Uterus (tissue), 4 donors: ENCODE data around the gene LDAH. TPM values are rescaled to one million over a fixed set of nuclear protein-coding genes. Genes with fewer than 3 reads are reported as not detected.

Experiments
- DNase-seq, 2 donors: peaks; one replicate each; pipeline ENCODE4 v3.0.0-alpha.2; 2019 to 2020
- H3K27ac ChIP-seq, 2 donors: fragments of 200-600 bp; sonication (generic); 1 replicate in 1 of 2; 2 replicates in 1 of 2; pipeline ENCODE4 v1.5.1; 2016 to 2018
- H3K27me3 ChIP-seq, 2 donors: fragments of 200-600 bp; sonication (generic); one replicate each; pipeline ENCODE4 v1.5.1; 2018 to 2019; ENCODE audit warnings: control low read depth in 1 of 2
- H3K36me3 ChIP-seq, 2 donors: fragments of 200-600 bp; sonication (generic); one replicate each; pipeline ENCODE4 v1.5.1; 2019; ENCODE audit warnings: control low read depth in 1 of 2
- H3K4me1 ChIP-seq, 2 donors: fragments of 200-600 bp; sonication (generic); one replicate each; pipeline ENCODE4 v1.5.1; 2018 to 2019; ENCODE audit warnings: control low read depth in 1 of 2
- H3K4me3 ChIP-seq, 2 donors: fragments of 200-600 bp; sonication (generic); 1 replicate in 1 of 2; 2 replicates in 1 of 2; pipeline ENCODE4 v1.5.1; 2018 to 2019; ENCODE audit warnings: mild to moderate bottlenecking in 1 of 2
- H3K9me3 ChIP-seq, 2 donors: fragments of 200-600 bp; sonication (generic); one replicate each; pipeline ENCODE4 v1.5.1; 2019; ENCODE audit warnings: control low read depth in 1 of 2
- CTCF ChIP-seq, 4 experiments: fragments of 200-600 bp in 2 of 4; fragments of 450-650 bp in 2 of 4; sonication (generic) in 2 of 4; IDR thresholded peaks; one replicate each; pipeline ENCODE4 v1.5.1; 2016 to 2019; ENCODE audit warnings: antibody characterized with exemption in 4 of 4, mild to moderate bottlenecking in 2 of 4, moderate library complexity in 1 of 4
- POLR2A ChIP-seq, 2 donors: fragments of 450-650 bp; IDR thresholded peaks; one replicate each; pipeline ENCODE4 v1.6.1; 2016; ENCODE audit warnings: antibody characterized with exemption in 2 of 2, mild to moderate bottlenecking in 1 of 2, moderate library complexity in 1 of 2
- intact Hi-C: fragments of 100-400 bp; cut with DNase I; formaldehyde crosslinking; loops from one replicate; pipeline ENCODE4 v1.15.1; 2023; ENCODE audit warnings: low total_unique reads
- total RNA-seq, 4 donors: library from RNA; depleted of rRNA in 3 of 4; stranded (reverse); fragments of >200 nt in 3 of 4; gene quantifications; one replicate each; pipeline versions ENCODE4 v1.1.0 to v1.2.4, GENCODE V29; 2014 to 2023
- donor health status: DM: yes; HTN: yes; CAD: no.

The LDAH gene
- total RNA-seq, 4 donors from 2014 or later: 9.7 to 62.4 (median 19.9) TPM

GRCh38 chr2:20834331-20834730 lies 11.4 kb upstream of the LDAH start:
- Histone ChIP-seq H3K9me3 (no peaks in the 10 kb centered on the region), H3K27me3 (no peaks in the 10 kb centered on the region), H3K36me3 (no peaks in the 10 kb centered on the region), H3K27ac (no peak overlapping the region), H3K4me1 (no peaks in the 10 kb centered on the region), H3K4me3 (no peak overlapping the region)
- TF ChIP-seq CTCF (IDR thresholded peaks at IDR 0.05) (no peak), POLR2A (IDR thresholded peaks at IDR 0.05) (no peak)
- intact Hi-C loops: no loop called here
- DNase-seq: no peak

GRCh38 chr2:20832606-20833005 lies 9.7 kb upstream of the LDAH start:
- TF ChIP-seq POLR2A (IDR thresholded peaks at IDR 0.05) (no peak), CTCF (IDR thresholded peaks at IDR 0.05) (no peak)
- no peak overlapping the region for H3K27ac ChIP-seq
- intact Hi-C loops: no loop called here
- no peaks in the 10 kb centered on the region for H3K27me3 ChIP-seq
- no peak overlapping the region for H3K4me3 ChIP-seq
- H3K9me3 ChIP-seq: no peaks in the 10 kb centered on the region
- no peak for DNase-seq
- no peaks in the 10 kb centered on the region for H3K4me1 ChIP-seq
- H3K36me3 ChIP-seq: no peaks in the 10 kb centered on the region

GRCh38 chr2:20829861-20830260 lies 7.0 kb upstream of the LDAH start:
- H3K4me1 ChIP-seq: no peaks in the 10 kb centered on the region
- no peaks in the 10 kb centered on the region for H3K9me3 ChIP-seq
- H3K27me3 ChIP-seq: no peaks in the 10 kb centered on the region
- DNase-seq: no peak
- intact Hi-C loops: no loop called here
- H3K4me3 ChIP-seq: no peak overlapping the region
- no peaks in the 10 kb centered on the region for H3K36me3 ChIP-seq
- no peak for TF ChIP-seq CTCF (IDR thresholded peaks at IDR 0.05)
- TF ChIP-seq POLR2A (IDR thresholded peaks at IDR 0.05): no peak
- H3K27ac ChIP-seq: no peak overlapping the region

- intact Hi-C loops: no loop called here
These were observed 1.0 kb upstream of the LDAH start for GRCh38 chr2:20823917-20824316.

GRCh38 chr2:20818820-20819219 lies 4.1 kb downstream of the LDAH start:
- no peaks in the 10 kb centered on the region for H3K9me3 ChIP-seq
- no peak for DNase-seq
- no peaks in the 10 kb centered on the region for H3K4me1 ChIP-seq
- H3K36me3 ChIP-seq: no peaks in the 10 kb centered on the region
- TF ChIP-seq CTCF (IDR thresholded peaks at IDR 0.05) (no peak), POLR2A (IDR thresholded peaks at IDR 0.05) (no peak)
- H3K27ac ChIP-seq: no peak overlapping the region
- intact Hi-C loops: no loop called here
- no peak overlapping the region for H3K4me3 ChIP-seq
- H3K27me3 ChIP-seq: no peaks in the 10 kb centered on the region

More at GRCh38 chr2:20823917-20824316, 1.0 kb upstream of the LDAH start:
- TF ChIP-seq POLR2A (IDR thresholded peaks at IDR 0.05): no peak
- no peak for TF ChIP-seq CTCF (IDR thresholded peaks at IDR 0.05)
- no peak for DNase-seq
- no peaks in the 10 kb centered on the region for H3K9me3 ChIP-seq
- no peak overlapping the region for H3K27ac ChIP-seq
- no peaks in the 10 kb centered on the region for H3K36me3 ChIP-seq
- no peaks in the 10 kb centered on the region for H3K4me1 ChIP-seq
- no peak overlapping the region for H3K4me3 ChIP-seq
- no peaks in the 10 kb centered on the region for H3K27me3 ChIP-seq
